Raji (cell line): ENCODE results near the gene PTGIS.

Source experiments
- POLR2A ChIP-seq: IDR thresholded peaks from 2 replicates; pipeline ENCODE4 v1.6.1; 2011; ENCODE audit warnings: low read depth, low read length, control low read depth; ENCODE audit not compliant: insufficient read depth

The PTGIS gene

GRCh38 chr20:49567421-49568277, at the start of gene PTGIS:
Gene PTGIS, minus strand, starts transcription at chr20:49568137. Its CDS starts 21 bp downstream, at chr20:49568116.
- TF ChIP-seq POLR2A = no peak

GRCh38 chr20:49616154-49617007, 48.4 kb upstream of the PTGIS start:
- no peak for TF ChIP-seq POLR2A

GRCh38 chr20:49615401-49616153, 47.6 kb upstream of the PTGIS start:
- TF ChIP-seq POLR2A = no peak

GRCh38 chr20:49614338-49615050, 46.6 kb upstream of the PTGIS start:
- TF ChIP-seq POLR2A = no peak

GRCh38 chr20:49612127-49612738, 44.3 kb upstream of the PTGIS start:
- TF ChIP-seq POLR2A = no peak

- no peak for TF ChIP-seq POLR2A
Measured at GRCh38 chr20:49610691-49611538, 43.0 kb upstream of the PTGIS start.

GRCh38 chr20:49608752-49609670, 41.1 kb upstream of the PTGIS start:
- no peak for TF ChIP-seq POLR2A

GRCh38 chr20:49607568-49607967, 39.6 kb upstream of the PTGIS start:
- TF ChIP-seq POLR2A = no peak

GRCh38 chr20:49603209-49603627, 35.3 kb upstream of the PTGIS start:
- TF ChIP-seq POLR2A = no peak

GRCh38 chr20:49602345-49603208, 34.6 kb upstream of the PTGIS start:
- TF ChIP-seq POLR2A = no peak
